NCI-H1417 treated with DMSO at 0.1 percent for 48 hours (cell line): ENCODE results near the gene SSTR5.

Experiments
- DNase-seq: peaks from one replicate; lab custom pipeline; 2025; lab: John Stamatoyannopoulos, UW

The SSTR5 gene

GRCh38 chr16:1054660-1055556 is 17.6 kb upstream of the SSTR5 start:
- no peak for DNase-seq

- DNase-seq: no peak
These were observed 17.0 kb upstream of the SSTR5 start for GRCh38 chr16:1055557-1055924.

- no peak for DNase-seq
These were observed 16.4 kb upstream of the SSTR5 start for GRCh38 chr16:1056196-1056595.

- no peak for DNase-seq
These were observed 15.2 kb upstream of the SSTR5 start for GRCh38 chr16:1057252-1057932.

- DNase-seq: no peak
These were observed 14.3 kb upstream of the SSTR5 start for GRCh38 chr16:1058216-1058615.

GRCh38 chr16:1059310-1059709 is 13.2 kb upstream of the SSTR5 start:
- DNase-seq: no peak

GRCh38 chr16:1060416-1061340 is 11.9 kb upstream of the SSTR5 start:
- DNase-seq: no peak

GRCh38 chr16:1061769-1062505 is 10.6 kb upstream of the SSTR5 start:
- DNase-seq: no peak

GRCh38 chr16:1062895-1063294 is 9.7 kb upstream of the SSTR5 start:
- no peak for DNase-seq

GRCh38 chr16:1063728-1064127 is 8.8 kb upstream of the SSTR5 start:
- DNase-seq: no peak

- no peak for DNase-seq
These were observed 6.9 kb upstream of the SSTR5 start for GRCh38 chr16:1065469-1066128.

GRCh38 chr16:1066584-1067172 is 5.9 kb upstream of the SSTR5 start:
- peak; percentile 45 for DNase-seq

GRCh38 chr16:1067629-1068028 is 4.9 kb upstream of the SSTR5 start:
- no peak for DNase-seq

- DNase-seq: no peak
These were observed 4.1 kb upstream of the SSTR5 start for GRCh38 chr16:1068451-1068850.

GRCh38 chr16:1069154-1069553 is 3.4 kb upstream of the SSTR5 start:
- no peak for DNase-seq

- DNase-seq: no peak
These were observed 2.3 kb upstream of the SSTR5 start for GRCh38 chr16:1070084-1070863.

GRCh38 chr16:1070864-1071408 is 1.6 kb upstream of the SSTR5 start:
- DNase-seq: no peak

- DNase-seq: no peak
These were observed 854 bp upstream of the SSTR5 start for GRCh38 chr16:1071561-1072225.

GRCh38 chr16:1073262-1073558 is 663 bp downstream of the SSTR5 start:
- DNase-seq: no peak
